Kidney (tissue), 14 donors: Measurements from ENCODE around the gene MBNL1. TPM values are rescaled to one million over a fixed set of nuclear protein-coding genes. Genes with fewer than 3 reads are reported as not detected.

ENCODE experiments used
- DNase-seq, 5 donors: peaks; one replicate each; pipeline ENCODE4 v3.0.0-alpha.2; 2013 to 2020
- FAIRE-seq: peaks from 2 replicates; lab custom pipeline; 2012; peaks lifted over from hg19 to GRCh38; lab: Jason Lieb, UNC
- H3K27ac ChIP-seq, 2 donors: one replicate each; pipeline ENCODE4 v1.7.0; 2013; ENCODE audit warnings: low read depth in 2 of 2, low read length in 2 of 2, inconsistent platforms in 1 of 2
- H3K27me3 ChIP-seq: one replicate; pipeline ENCODE4 v1.7.1; 2013; ENCODE audit warnings: low read length, inconsistent platforms; ENCODE audit not compliant: control insufficient read depth, insufficient read depth
- H3K36me3 ChIP-seq, 3 donors: one replicate each; pipeline versions ENCODE4 v1.7.0 to v1.7.1; 2013; ENCODE audit warnings: low read length in 3 of 3, control low read depth in 1 of 3, inconsistent platforms in 1 of 3; ENCODE audit not compliant: insufficient read depth in 3 of 3, control insufficient read depth in 2 of 3
- H3K4me1 ChIP-seq, 3 donors: one replicate each; pipeline versions ENCODE4 v1.7.0 to v1.7.1; 2013; ENCODE audit warnings: low read length in 3 of 3, inconsistent platforms in 1 of 3, low read depth in 1 of 3; ENCODE audit not compliant: control insufficient read depth in 2 of 3, insufficient read depth in 2 of 3
- H3K4me3 ChIP-seq, 3 donors: one replicate each; pipeline versions ENCODE4 v1.7.0 to v1.8.1; 2013; ENCODE audit warnings: low read length in 3 of 3, control low read depth in 1 of 3, inconsistent platforms in 1 of 3
- H3K9ac ChIP-seq, 3 donors: one replicate each; pipeline versions ENCODE4 v1.7.0 to v1.7.1; 2013; ENCODE audit warnings: low read length in 3 of 3, control low read depth in 1 of 3, inconsistent platforms in 1 of 3
- H3K9me3 ChIP-seq, 3 donors: one replicate each; pipeline versions ENCODE4 v1.7.0 to v1.7.1; 2013; ENCODE audit warnings: low read length in 3 of 3, control low read depth in 1 of 3, inconsistent platforms in 1 of 3; ENCODE audit not compliant: control insufficient read depth in 2 of 3, insufficient read depth in 1 of 3
- intact Hi-C: fragments of 100-400 bp; cut with DNase I; formaldehyde crosslinking; loops from one replicate; pipeline ENCODE4 v1.11.1; 2022
- polyA plus RNA-seq: library from polyadenylated mRNA; stranded (reverse); fragments of 350-450 nt; fragmentation: Illumina TruSeq; extraction: RNeasy Lipid Tissue Mini Kit (QIAGEN cat#74804); gene quantifications from one replicate; pipeline ENCODE4 v1.2.3, GENCODE V29; 2014; ENCODE audit warnings: low read depth, low replicate concordance; ENCODE audit not compliant: insufficient read depth
- total RNA-seq: library from RNA; stranded (reverse); fragmentation: NEBNext Ultra II Directional; extraction: Animal tissue kit (Norgen Biotek cat#: 25700); gene quantifications from one replicate; pipeline ENCODE4 v1.2.1, GENCODE V29; 2021
- TF ChIP-seq, protein P1 (sequence below): IDR thresholded peaks from 3 replicates; pipeline ENCODE4 v1.5.1; 2012; ENCODE audit warnings: mild to moderate bottlenecking, moderate library complexity, borderline replicate concordance; ENCODE audit not compliant: insufficient read depth; ENCODE audit errors: extremely low read depth
- donor health status: control.
- donor health status: control.
- donor health status: control.
- donor health status: control.
- donor health status: control.
- donor health status: DM: yes; HTN: yes; CAD: no.
- donor health status: Normal renal cell carcinoma (clear cell type).

Gene MBNL1
- total and polyA plus RNA-seq, 2 donors from 2014 or later = 22.0 to 167 TPM

- TF ChIP-seq, protein P1, sequence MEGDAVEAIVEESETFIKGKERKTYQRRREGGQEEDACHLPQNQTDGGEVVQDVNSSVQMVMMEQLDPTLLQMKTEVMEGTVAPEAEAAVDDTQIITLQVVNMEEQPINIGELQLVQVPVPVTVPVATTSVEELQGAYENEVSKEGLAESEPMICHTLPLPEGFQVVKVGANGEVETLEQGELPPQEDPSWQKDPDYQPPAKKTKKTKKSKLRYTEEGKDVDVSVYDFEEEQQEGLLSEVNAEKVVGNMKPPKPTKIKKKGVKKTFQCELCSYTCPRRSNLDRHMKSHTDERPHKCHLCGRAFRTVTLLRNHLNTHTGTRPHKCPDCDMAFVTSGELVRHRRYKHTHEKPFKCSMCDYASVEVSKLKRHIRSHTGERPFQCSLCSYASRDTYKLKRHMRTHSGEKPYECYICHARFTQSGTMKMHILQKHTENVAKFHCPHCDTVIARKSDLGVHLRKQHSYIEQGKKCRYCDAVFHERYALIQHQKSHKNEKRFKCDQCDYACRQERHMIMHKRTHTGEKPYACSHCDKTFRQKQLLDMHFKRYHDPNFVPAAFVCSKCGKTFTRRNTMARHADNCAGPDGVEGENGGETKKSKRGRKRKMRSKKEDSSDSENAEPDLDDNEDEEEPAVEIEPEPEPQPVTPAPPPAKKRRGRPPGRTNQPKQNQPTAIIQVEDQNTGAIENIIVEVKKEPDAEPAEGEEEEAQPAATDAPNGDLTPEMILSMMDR = no peak
- Histone ChIP-seq H3K4me1 (peaks cover 0 to 3% (median 3%) of the 10 kb centered on the region in 3 donors), H3K27me3 (no peaks in the 10 kb centered on the region), H3K36me3 (no peaks in the 10 kb centered on the region), H3K27ac (no peak overlapping the region), H3K4me3 (no peak overlapping the region), H3K9me3 (no peaks in the 10 kb centered on the region), H3K9ac (no peak overlapping the region)
- intact Hi-C loops = no loop called here
- DNase-seq (no peak), FAIRE-seq (no peak)
Observed at GRCh38 chr3:152253514-152253913, 15.2 kb upstream of the MBNL1 start.

- TF ChIP-seq, protein P1 = no peak
- peaks cover 0 to 6% (median 4%) of the 10 kb centered on the region in 3 donors for H3K4me1 ChIP-seq
- FAIRE-seq (no peak), DNase-seq (no peak)
- no peak overlapping the region for H3K9ac ChIP-seq
- H3K9me3 ChIP-seq = no peaks in the 10 kb centered on the region
- no peaks in the 10 kb centered on the region for H3K36me3 ChIP-seq
- no peaks in the 10 kb centered on the region for H3K27me3 ChIP-seq
- intact Hi-C loops = no loop called here
- no peak overlapping the region for H3K4me3 ChIP-seq
- H3K27ac ChIP-seq = no peak overlapping the region
Observed at GRCh38 chr3:152254041-152254440, 14.7 kb upstream of the MBNL1 start.

- Histone ChIP-seq H3K9ac (no peak overlapping the region), H3K27ac (no peak overlapping the region), H3K27me3 (no peaks in the 10 kb centered on the region), H3K4me3 (no peak overlapping the region), H3K9me3 (no peaks in the 10 kb centered on the region), H3K36me3 (no peaks in the 10 kb centered on the region), H3K4me1 (peaks cover 3 to 6% (median 4%) of the 10 kb centered on the region in 3 donors)
- DNase-seq (no peak), FAIRE-seq (no peak)
- TF ChIP-seq, protein P1 = no peak
- intact Hi-C loops = no loop called here
Observed at GRCh38 chr3:152255290-152255689, 13.4 kb upstream of the MBNL1 start.
